Measurements from ENCODE around the gene SMAP2.

Gene SMAP2

DNA sequence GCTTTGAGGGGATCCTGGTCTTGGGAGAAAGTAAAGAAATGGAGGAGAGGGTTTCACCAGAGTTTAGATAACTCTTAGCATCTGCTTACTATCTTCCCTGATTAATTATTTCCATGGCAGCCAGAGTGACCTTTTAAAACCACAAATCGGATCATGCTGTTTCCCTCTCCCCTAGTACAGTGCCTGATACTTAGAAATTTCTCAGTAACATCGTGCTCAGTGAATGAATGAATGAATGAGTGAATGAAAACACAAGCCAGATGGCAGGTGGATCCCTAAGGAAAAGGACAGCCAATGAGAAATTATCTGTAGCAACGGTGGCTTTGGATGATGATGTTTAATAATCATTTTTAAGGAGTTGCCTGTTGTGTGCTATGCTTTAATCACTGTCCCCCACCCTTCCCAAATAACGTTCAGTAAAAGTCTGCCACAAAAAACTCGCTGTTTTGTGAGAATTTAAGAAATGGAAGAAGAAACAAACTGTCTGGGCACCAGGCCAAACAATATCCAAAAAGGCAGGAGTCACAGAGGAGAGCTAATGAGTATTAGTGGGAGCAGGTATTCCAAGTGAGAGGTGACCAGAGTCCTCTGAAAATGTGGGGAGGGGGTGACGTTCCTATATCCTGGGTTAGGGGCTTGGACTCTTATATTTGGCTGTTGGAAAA lies 737 bp upstream of the SMAP2 start:
- no peak overlapping the region for H3K9ac ChIP-seq (ENCODE audit: low read length in 2 of 2)

GRCh38 chr1:40377512-40377911 lies 4.0 kb downstream of the SMAP2 start:
- Histone ChIP-seq H3K27ac (ENCODE audit: low read length) (no peak overlapping the region), H3K4me3 (ENCODE audit: low read length in 2 of 2) (no peak overlapping the region), H3K9ac (ENCODE audit: low read length in 2 of 2) (no peak overlapping the region), H3K36me3 (ENCODE audit: control insufficient read depth in 2 of 2, insufficient read depth in 2 of 2, low read length in 2 of 2) (no peaks in the 10 kb centered on the region), H3K9me3 (ENCODE audit: control insufficient read depth in 2 of 2, low read length in 2 of 2) (no peaks in the 10 kb centered on the region), H3K27me3 (ENCODE audit: control insufficient read depth in 1 of 2, insufficient read depth in 2 of 2, low read length in 2 of 2) (no peaks in the 10 kb centered on the region), H3K4me1 (ENCODE audit: control insufficient read depth, insufficient read depth, low read length) (peaks cover 7% of the 10 kb centered on the region)

More for the DNA sequence above, 737 bp upstream of the SMAP2 start:
- peaks cover 7% of the 10 kb centered on the region for H3K4me1 ChIP-seq (ENCODE audit: control insufficient read depth, insufficient read depth, low read length)
- peak overlapping the region; percentile 38 to 92 for H3K4me3 ChIP-seq (ENCODE audit: low read length in 2 of 2)
- no peaks in the 10 kb centered on the region for H3K27me3 ChIP-seq (ENCODE audit: control insufficient read depth in 1 of 2, insufficient read depth in 2 of 2, low read length in 2 of 2)
- no peak overlapping the region for H3K27ac ChIP-seq (ENCODE audit: low read length)
- no peaks in the 10 kb centered on the region for H3K9me3 ChIP-seq (ENCODE audit: control insufficient read depth in 2 of 2, low read length in 2 of 2)
- H3K36me3 ChIP-seq (ENCODE audit: control insufficient read depth in 2 of 2, insufficient read depth in 2 of 2, low read length in 2 of 2): no peaks in the 10 kb centered on the region

DNA sequence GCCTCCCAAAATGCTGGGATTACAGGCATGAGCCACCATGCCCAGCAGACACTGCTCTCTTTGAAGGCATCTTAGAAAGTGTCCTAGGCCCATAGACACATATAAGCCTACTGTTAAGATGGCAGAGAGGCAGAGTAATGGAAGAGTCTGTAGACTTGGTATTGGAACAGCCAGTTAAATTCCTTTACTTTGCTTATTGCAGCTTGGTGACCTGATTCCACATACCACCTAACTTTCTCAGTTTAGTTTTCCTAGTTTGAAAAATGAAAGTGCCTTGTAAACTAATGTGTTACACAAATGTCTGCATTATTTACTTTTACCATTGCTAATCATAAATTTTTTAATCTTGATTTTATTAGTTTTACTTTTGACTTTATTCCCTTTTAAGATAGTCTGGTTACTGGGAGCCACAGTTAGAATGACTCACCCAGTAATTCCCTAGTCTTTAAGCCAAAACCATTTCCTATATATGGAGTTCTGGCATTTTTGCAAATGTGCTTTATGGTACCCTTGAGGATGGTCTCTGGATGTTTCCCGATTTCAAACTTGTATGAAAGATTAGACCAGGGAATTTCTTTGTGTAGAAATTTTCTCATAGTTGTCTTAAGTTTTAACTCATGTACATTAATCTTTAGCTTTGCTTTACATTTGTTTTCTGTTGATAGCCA lies 6.4 kb downstream of the SMAP2 start:
- H3K27ac ChIP-seq (ENCODE audit: low read length): no peak overlapping the region
- no peaks in the 10 kb centered on the region for H3K9me3 ChIP-seq (ENCODE audit: control insufficient read depth in 2 of 2, low read length in 2 of 2)
- H3K4me3 ChIP-seq (ENCODE audit: low read length in 2 of 2): no peak overlapping the region
- H3K36me3 ChIP-seq (ENCODE audit: control insufficient read depth in 2 of 2, insufficient read depth in 2 of 2, low read length in 2 of 2): no peaks in the 10 kb centered on the region
- peaks cover 10% of the 10 kb centered on the region for H3K4me1 ChIP-seq (ENCODE audit: control insufficient read depth, insufficient read depth, low read length)
- H3K9ac ChIP-seq (ENCODE audit: low read length in 2 of 2): no peak overlapping the region
- H3K27me3 ChIP-seq (ENCODE audit: control insufficient read depth in 1 of 2, insufficient read depth in 2 of 2, low read length in 2 of 2): no peaks in the 10 kb centered on the region

DNA sequence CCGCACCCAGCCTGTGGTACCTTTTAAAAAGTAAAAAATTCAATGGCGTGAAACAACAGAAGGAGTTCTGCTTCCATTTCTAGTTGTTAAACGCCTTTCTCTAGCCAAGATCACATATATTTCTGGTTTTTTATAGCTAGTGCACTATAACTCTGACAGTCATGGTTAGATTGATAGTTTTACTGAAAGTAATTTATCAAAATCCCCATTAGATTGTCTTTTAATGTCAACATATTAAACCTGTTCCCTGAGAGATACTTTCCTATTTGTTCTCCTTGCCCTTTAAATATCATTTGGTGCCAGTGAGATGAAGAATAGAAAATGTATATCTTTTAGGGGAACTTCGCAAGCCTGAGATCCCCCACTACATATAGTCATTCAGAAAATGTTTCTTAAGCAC lies 7.3 kb downstream of the SMAP2 start:
- no peak overlapping the region for H3K4me3 ChIP-seq (ENCODE audit: low read length in 2 of 2)
- no peak overlapping the region for H3K27ac ChIP-seq (ENCODE audit: low read length)
- H3K4me1 ChIP-seq (ENCODE audit: control insufficient read depth, insufficient read depth, low read length): peaks cover 10% of the 10 kb centered on the region
- no peak overlapping the region for H3K9ac ChIP-seq (ENCODE audit: low read length in 2 of 2)
- H3K27me3 ChIP-seq (ENCODE audit: control insufficient read depth in 1 of 2, insufficient read depth in 2 of 2, low read length in 2 of 2): no peaks in the 10 kb centered on the region
- H3K36me3 ChIP-seq (ENCODE audit: control insufficient read depth in 2 of 2, insufficient read depth in 2 of 2, low read length in 2 of 2): no peaks in the 10 kb centered on the region
- no peaks in the 10 kb centered on the region for H3K9me3 ChIP-seq (ENCODE audit: control insufficient read depth in 2 of 2, low read length in 2 of 2)

- Histone ChIP-seq H3K36me3 (ENCODE audit: control insufficient read depth in 2 of 2, insufficient read depth in 2 of 2, low read length in 2 of 2) (no peaks in the 10 kb centered on the region), H3K4me1 (ENCODE audit: control insufficient read depth, insufficient read depth, low read length) (peaks cover 10% of the 10 kb centered on the region), H3K27ac (ENCODE audit: low read length) (no peak overlapping the region), H3K4me3 (ENCODE audit: low read length in 2 of 2) (no peak overlapping the region), H3K9ac (ENCODE audit: low read length in 2 of 2) (no peak overlapping the region), H3K9me3 (ENCODE audit: control insufficient read depth in 2 of 2, low read length in 2 of 2) (no peaks in the 10 kb centered on the region), H3K27me3 (ENCODE audit: control insufficient read depth in 1 of 2, insufficient read depth in 2 of 2, low read length in 2 of 2) (no peaks in the 10 kb centered on the region)
Observed at GRCh38 chr1:40381268-40382107, 8.0 kb downstream of the SMAP2 start.

DNA sequence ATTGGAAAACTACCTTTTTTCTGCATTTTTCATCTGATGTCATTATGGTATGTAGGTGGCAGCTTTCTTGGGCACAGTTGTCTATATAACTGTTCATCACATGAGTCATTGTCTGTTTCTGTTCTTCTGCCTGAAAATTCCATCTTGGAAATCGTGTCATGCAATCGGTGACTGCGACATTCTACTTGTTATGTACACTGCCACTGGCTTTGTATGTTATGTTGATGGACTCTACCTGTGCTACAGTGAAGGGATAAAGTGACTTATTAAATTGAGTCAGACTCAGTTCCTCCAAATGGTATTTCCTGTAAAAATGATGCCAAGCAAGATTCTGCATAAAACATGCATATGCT lies 8.6 kb downstream of the SMAP2 start:
- Histone ChIP-seq H3K27me3 (ENCODE audit: control insufficient read depth in 1 of 2, insufficient read depth in 2 of 2, low read length in 2 of 2) (no peaks in the 10 kb centered on the region), H3K27ac (ENCODE audit: low read length) (no peak overlapping the region), H3K36me3 (ENCODE audit: control insufficient read depth in 2 of 2, insufficient read depth in 2 of 2, low read length in 2 of 2) (no peaks in the 10 kb centered on the region), H3K9me3 (ENCODE audit: control insufficient read depth in 2 of 2, low read length in 2 of 2) (no peaks in the 10 kb centered on the region), H3K4me1 (ENCODE audit: control insufficient read depth, insufficient read depth, low read length) (peaks cover 10% of the 10 kb centered on the region), H3K9ac (ENCODE audit: low read length in 2 of 2) (no peak overlapping the region), H3K4me3 (ENCODE audit: low read length in 2 of 2) (no peak overlapping the region)

DNA sequence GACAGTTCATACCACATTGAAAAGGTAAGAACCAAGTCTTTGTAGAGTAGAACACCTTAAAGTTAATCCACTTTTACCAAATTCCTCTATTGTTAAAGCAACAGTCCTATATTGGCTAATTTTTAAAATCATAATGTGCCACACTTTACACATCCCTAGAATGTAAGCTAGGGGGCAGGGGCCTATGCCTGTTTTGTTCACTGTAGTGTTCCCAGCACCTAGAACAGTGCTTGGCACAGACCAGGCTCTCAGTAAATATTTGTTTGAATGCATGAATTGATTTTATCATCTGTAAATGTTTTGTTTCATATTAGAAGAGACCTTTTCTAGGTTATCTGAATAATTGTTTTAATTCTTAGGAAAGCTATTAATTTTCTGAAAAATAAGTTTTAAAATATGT lies 9.1 kb downstream of the SMAP2 start:
- Histone ChIP-seq H3K9me3 (ENCODE audit: control insufficient read depth in 2 of 2, low read length in 2 of 2) (no peaks in the 10 kb centered on the region), H3K27me3 (ENCODE audit: control insufficient read depth in 1 of 2, insufficient read depth in 2 of 2, low read length in 2 of 2) (no peaks in the 10 kb centered on the region), H3K27ac (ENCODE audit: low read length) (no peak overlapping the region), H3K4me1 (ENCODE audit: control insufficient read depth, insufficient read depth, low read length) (peaks cover 10% of the 10 kb centered on the region), H3K4me3 (ENCODE audit: low read length in 2 of 2) (no peak overlapping the region), H3K36me3 (ENCODE audit: control insufficient read depth in 2 of 2, insufficient read depth in 2 of 2, low read length in 2 of 2) (no peaks in the 10 kb centered on the region), H3K9ac (ENCODE audit: low read length in 2 of 2) (no peak overlapping the region)

- peak overlapping the region; percentile 12 for H3K27ac ChIP-seq (ENCODE audit: low read length)
- peaks cover 10% of the 10 kb centered on the region for H3K4me1 ChIP-seq (ENCODE audit: control insufficient read depth, insufficient read depth, low read length)
- no peak overlapping the region for H3K9ac ChIP-seq (ENCODE audit: low read length in 2 of 2)
- no peaks in the 10 kb centered on the region for H3K27me3 ChIP-seq (ENCODE audit: control insufficient read depth in 1 of 2, insufficient read depth in 2 of 2, low read length in 2 of 2)
- H3K36me3 ChIP-seq (ENCODE audit: control insufficient read depth in 2 of 2, insufficient read depth in 2 of 2, low read length in 2 of 2): no peaks in the 10 kb centered on the region
- no peak overlapping the region for H3K4me3 ChIP-seq (ENCODE audit: low read length in 2 of 2)
- H3K9me3 ChIP-seq (ENCODE audit: control insufficient read depth in 2 of 2, low read length in 2 of 2): no peaks in the 10 kb centered on the region
Observed at GRCh38 chr1:40383095-40383487, 9.6 kb downstream of the SMAP2 start.

GRCh38 chr1:40383488-40384412 lies 10.2 kb downstream of the SMAP2 start:
- peaks cover 10% of the 10 kb centered on the region for H3K4me1 ChIP-seq (ENCODE audit: control insufficient read depth, insufficient read depth, low read length)
- no peaks in the 10 kb centered on the region for H3K9me3 ChIP-seq (ENCODE audit: control insufficient read depth in 2 of 2, low read length in 2 of 2)
- peak overlapping the region in 1 of 2 donors; percentile 31 for H3K4me3 ChIP-seq (ENCODE audit: low read length in 2 of 2)
- peak overlapping the region in 1 of 2 donors; percentile 48 for H3K9ac ChIP-seq (ENCODE audit: low read length in 2 of 2)
- no peaks in the 10 kb centered on the region for H3K36me3 ChIP-seq (ENCODE audit: control insufficient read depth in 2 of 2, insufficient read depth in 2 of 2, low read length in 2 of 2)
- H3K27me3 ChIP-seq (ENCODE audit: control insufficient read depth in 1 of 2, insufficient read depth in 2 of 2, low read length in 2 of 2): no peaks in the 10 kb centered on the region
- H3K27ac ChIP-seq (ENCODE audit: low read length): peak overlapping the region; percentile 12

- peaks cover 11% of the 10 kb centered on the region for H3K4me1 ChIP-seq (ENCODE audit: control insufficient read depth, insufficient read depth, low read length)
- H3K27ac ChIP-seq (ENCODE audit: low read length): peak overlapping the region; percentile 12
- no peaks in the 10 kb centered on the region for H3K27me3 ChIP-seq (ENCODE audit: control insufficient read depth in 1 of 2, insufficient read depth in 2 of 2, low read length in 2 of 2)
- peak overlapping the region; percentile 3 to 48 for H3K9ac ChIP-seq (ENCODE audit: low read length in 2 of 2)
- no peaks in the 10 kb centered on the region for H3K9me3 ChIP-seq (ENCODE audit: control insufficient read depth in 2 of 2, low read length in 2 of 2)
- H3K36me3 ChIP-seq (ENCODE audit: control insufficient read depth in 2 of 2, insufficient read depth in 2 of 2, low read length in 2 of 2): no peaks in the 10 kb centered on the region
- H3K4me3 ChIP-seq (ENCODE audit: low read length in 2 of 2): peak overlapping the region in 1 of 2 donors; percentile 31
Observed at GRCh38 chr1:40384413-40384762, 10.9 kb downstream of the SMAP2 start.
